Measurements from ENCODE around the gene GRN. TPM values are rescaled to one million over a fixed set of nuclear protein-coding genes. Genes with fewer than 3 reads are reported as not detected.
A peak's percentile ranks its signal among the peaks of the same experiment; 100 is the strongest.
"Not testable (repeated sequence)": the region's sequence is repeated elsewhere in the genome, so short reads cannot be mapped to it uniquely, and the experiment has no call there.

GRN gene
- total RNA-seq, 1 donor from 2014 or later: 341 TPM

DNA sequence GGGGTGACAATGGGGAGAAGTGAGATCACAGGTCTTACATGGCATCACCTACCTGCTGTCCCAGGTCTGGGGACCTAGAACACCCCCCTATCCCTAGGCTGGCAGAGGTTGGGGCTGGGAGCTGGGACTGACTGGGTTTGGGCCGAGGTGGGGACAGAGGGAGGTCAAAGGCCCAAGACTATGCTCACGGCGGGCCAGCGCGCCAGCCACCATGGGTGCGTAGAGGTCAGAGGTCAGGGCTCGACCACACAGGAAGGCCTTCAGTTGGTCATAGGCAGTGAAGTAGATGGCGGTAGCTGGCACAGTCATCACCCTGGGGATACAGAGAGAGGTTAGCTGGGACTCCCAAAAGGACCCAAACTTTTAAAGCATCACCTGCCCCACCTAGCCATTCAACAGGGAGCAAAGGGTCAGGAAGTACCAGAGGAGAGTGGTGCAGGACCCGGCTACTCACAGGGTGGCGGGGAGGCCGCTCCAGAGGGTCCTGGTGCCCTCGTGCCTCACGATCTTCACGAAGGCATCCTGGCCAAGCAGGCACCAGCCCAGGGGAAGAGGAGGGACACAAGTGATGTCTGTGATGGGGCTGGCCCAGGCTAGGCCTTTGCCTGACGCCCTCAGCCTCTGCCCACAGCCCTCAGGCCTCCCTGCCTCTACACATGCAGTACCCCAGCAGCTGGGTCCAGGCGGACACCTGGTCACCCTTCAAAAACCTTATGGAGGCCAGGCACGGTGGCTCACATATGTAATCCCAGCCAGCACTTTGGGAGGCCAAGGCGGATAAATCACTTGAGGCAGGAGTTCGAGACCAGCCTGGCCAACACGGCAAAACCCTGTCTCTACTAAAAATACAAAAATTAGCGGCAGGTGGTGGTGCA is 23.6 kb upstream of the GRN start:
- no peak for DNase-seq (ENCODE audit: low spot score)

DNA sequence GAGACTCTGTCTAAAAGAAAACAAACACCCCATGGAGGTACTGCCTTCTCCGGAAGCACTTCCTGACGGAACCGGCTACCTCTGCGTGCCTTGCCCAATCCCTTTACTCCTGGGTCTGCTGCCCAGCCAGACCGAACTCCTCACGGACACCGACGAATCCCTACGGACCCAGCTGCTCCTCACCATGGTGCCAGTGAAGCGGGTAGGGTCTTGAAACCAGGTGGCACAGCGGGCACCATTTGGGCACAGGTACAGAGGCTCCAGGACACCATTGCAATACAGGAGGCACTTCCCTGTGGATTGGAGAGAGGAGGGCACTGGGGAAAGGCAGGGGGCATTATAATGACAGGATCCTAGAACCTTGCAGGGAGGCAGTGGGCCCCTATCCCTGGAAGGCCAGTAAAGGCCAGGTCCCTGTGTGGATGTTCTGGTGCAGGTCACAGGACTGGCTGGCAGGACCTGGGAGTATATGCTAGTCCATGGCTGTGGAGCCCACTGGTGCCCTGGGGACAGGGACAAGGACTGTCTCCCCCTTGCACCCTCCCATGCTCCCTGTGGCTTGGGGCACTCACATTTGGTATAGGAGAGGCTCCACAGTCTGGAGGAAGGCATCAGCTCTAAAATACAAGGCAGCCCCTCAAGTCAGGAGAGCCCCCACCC is 22.7 kb upstream of the GRN start:
- no peak for DNase-seq (ENCODE audit: low spot score)

DNA sequence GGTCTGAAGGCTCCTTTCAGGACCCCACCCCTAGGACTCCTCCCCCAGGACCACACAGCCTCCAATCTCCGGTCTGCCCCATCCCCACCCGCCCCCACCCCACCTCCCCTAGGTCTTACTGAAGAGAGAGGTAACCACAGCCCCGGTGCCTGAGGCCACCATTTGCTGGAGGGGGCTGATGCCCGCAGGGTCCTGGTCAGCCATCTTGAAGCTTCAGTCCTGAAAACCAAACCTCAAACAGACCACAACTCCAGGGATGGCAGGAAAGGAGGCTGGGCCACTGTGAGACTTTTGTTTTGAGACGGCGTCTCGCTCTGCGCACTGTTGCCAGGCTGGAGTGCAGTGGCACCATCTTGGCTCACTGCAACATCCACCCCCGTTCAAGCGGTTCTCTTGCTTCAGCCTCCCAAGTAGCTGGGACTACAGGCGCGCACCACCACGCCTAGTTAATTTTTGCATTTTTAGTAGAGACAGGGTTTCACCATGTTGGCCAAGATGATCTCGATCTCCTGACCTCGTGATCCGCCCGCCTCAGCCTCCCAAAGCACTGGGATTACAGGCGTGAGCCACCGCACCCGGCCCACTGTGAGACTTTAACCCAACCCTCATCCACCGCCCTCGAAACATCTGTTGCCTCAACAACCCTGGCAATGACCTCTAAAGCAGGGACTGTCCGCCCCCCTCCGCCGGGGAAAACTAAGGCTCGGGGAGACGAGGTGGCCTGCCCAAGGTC is 21.6 kb upstream of the GRN start:
- DNase-seq (ENCODE audit: low spot score): no peak

DNA sequence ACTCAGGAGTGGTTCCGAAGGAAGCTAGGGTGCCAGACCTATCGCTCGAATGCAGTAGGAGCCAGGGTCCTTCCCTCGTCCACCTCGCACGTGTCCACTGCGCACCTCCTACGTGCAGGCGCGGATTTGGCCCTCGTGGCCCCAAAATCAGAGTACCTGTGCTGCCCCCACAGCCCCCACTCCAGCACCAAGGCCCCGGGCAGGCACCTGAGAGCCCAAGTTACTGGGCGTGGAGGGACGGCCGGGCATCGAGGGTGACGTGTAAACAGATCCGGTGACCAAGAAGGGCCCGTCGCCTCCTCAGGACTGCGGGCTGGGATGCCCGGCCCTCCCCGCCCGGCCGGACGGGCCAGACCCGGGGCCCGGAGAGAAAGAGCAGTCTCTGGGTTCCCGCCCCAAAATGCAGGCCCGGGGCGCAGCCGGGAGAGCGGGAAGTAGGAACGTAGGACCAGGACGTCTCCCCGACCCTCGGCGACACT is 21.0 kb upstream of the GRN start:
- no peak for DNase-seq (ENCODE audit: low spot score)

DNA sequence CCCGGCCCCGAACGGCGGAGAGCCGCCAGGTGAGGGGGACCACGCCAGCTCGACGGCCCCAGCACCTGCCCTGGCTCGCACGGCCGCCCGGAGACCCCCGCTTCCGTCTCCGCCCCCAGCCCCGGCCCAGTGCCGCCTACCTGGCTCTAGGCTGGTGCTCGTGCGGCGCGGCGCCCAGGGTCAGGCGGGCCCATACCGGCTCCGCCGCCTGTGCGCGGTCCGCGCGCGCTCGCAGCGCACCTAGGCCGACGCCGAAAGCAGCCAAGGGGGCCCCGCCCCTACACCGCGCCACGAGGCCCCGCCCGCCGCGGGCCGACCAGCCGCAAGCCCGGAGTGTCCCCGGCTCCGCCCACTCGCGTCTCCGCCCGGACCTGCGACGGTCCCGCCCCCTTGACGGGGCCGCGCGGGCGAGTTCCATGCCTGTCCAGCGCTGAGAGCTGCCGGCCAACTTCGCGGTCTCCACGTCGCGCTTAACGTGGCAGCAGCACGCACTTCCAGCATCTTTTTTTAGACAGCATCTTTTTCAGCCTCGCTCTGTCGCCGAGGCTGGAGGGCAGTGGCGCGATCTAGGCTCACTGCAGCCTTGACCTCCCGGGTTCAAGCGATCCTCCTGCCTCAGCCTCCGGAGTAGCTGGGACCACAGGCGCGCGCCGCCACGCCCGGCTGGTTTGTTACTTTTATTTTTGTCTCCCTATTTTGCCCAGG is 20.4 kb upstream of the GRN start, which contains the start of gene SLC25A39:
Gene SLC25A39, minus strand, starts transcription at position 253 of the 705 bp plus-strand sequence. CDS start 1,261 bp downstream, outside the sequence.
- peak; percentile 96 for DNase-seq (ENCODE audit: low spot score)

DNA sequence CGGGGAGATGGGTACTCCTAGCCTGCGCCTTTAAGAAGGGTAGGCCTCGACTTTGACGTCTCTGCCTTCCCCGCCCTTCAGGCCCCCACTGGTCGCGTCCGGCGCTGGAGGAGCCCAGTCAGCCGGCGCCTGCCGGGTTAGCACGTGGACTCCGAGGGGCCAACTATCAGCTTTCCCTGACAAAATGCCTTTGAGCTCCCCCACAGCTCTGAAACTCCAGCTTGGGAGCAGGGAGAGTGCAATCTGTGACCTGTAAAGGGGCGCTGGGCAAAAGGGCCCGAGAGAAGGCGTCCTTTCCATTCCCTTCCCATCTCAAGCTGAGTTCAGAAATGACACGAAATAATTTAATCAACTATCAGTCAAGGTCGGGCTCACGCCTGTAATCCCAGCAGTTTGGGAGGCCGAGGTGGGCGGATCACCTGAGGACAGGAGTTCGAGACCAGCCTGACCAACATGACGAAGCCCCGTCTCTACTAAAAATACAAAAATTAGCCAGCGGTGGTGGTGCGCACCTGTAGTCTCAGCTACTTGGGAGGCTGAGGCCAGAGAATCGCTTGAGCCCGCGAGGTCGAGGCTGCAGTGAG is 18.1 kb upstream of the GRN start:
- DNase-seq (ENCODE audit: low spot score): peak; percentile 96

DNA sequence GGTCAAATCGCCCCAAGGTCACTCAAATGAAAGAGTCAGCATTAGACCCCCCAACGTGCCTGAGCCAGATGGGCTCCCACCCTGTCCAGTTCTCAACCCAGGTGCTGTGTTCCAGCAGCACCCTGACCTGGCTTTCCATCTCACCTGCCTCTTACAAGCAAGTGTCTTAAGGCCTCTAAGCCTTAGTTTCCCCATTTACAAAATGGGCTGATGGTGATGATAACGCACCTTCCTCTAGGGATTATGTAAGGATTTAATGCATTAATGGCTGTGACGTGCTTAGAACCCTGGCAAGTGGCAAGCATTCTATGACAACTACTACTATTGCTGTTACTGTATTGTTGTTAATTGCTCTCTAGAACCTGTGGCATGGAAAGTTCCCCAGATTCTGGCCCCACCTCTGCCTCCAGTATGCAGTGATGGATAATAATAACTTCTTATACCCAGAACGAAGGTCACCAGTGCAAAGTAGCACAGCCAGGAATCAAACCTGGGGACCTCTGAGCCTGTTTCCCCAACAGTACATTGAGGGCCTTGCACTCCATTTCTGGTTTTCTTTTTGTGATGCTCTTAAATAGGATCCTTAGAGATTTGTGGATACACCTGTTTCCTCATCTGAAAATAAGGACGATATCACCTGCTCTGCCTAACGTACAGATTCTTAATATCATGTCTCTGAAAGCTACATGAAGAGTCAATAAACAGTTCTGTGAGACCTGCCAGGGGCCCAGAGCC is 17.2 kb upstream of the GRN start:
- DNase-seq (ENCODE audit: low spot score): no peak

DNA sequence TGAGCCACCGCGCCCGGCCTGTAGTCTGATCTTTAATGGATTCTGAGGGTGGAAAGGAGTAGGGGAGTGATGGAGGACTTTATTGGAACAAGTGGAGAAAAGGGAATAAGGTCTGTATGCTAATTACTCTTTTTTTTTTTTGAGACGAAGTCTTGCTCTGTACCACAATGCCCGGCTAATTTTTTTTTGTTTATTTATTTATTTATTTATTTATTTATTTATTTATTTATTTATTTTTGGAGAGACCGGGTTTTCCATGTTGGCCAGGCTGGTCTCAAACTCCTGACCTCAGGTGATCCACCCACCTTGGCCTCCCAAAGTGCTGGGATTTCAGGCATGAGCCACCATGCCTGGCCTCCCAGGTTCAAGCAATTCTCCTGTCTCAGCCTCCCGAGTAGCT is 15.6 kb upstream of the GRN start:
- DNase-seq (ENCODE audit: low spot score): not testable (repeated sequence)

DNA sequence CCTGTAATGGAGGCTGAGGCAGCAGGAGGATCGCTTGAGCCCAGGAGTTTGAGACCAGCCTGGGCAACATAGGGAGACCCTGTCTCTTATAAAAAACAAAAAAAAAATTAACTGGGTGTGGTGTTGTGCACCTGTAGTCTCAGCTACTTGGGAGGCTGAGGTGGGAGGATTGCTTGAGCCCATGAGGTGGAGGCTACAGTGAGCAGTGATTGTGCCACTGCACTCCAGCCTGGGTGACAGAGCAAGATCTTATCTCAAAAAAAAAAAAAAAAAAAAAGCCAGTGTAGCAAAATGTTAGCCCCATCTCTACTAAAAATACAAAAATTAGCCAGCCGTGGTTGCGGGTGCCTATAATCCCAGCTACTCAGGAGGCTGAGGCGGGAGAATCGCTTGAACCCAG is 14.8 kb upstream of the GRN start:
- not testable (repeated sequence) for DNase-seq (ENCODE audit: low spot score)

DNA sequence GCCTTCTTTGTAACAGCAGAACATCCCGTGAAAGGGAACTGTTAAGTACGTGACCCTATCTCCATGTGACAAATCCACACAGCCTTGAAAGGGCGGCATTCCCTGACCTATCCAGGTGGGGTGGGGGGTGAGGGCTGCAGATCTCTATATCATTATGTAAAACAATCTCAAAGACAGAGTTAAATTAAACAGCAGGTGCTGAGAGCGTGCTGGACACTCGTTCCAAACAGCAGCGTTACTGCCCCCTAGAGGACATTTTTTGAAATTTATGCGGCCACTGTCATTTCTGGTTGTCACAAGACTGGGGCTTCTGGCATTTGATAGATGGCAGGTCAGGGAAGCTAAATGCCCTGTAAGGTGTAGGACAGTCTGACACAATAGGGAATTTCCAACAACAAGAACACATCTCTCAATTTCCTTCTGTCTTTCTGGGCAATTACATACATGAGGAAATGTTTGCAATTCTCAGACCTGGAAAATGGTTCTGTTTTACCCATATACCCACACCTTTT is 13.8 kb upstream of the GRN start:
- peak; percentile 85 for DNase-seq (ENCODE audit: low spot score)

DNA sequence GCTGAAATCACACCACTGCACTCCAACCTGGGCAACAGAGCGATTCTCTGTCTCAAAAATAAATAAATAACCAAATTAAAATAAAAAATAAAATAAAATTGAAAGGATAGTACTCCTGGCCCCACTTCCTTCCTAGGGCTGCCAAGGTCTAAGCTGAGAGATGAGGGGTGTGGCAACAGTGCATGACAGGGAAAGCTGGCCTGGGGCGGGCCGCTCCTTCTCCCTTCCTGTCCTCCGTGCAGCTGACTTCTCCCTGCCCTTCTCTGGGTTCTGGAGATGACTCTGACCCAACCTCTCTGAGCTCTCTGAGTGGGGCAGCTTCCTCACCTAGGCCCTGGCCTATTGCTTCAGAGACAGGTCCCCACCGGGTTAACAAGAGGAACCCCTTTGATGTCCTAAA is 11.7 kb upstream of the GRN start:
- no peak for DNase-seq (ENCODE audit: low spot score)

DNA sequence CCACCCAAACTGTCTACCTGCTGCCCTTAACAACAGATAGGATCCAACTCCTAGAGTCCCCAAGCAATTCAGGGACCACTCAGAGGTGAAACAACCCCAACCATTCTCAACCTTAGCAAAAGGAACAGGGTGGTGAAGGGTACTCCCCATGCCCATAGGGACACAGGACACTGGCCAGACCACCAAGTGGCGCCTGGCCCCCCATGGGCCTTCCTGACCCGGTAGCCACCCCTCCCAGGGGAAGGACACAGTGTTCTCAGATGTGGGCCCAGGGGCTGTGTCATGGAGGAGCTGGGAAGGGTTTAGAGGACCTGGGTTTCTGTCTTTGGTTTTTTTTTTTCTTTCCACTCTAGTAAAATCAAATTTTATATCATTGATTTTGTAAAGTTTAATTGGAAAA is 10.8 kb upstream of the GRN start:
- DNase-seq (ENCODE audit: low spot score): no peak

DNA sequence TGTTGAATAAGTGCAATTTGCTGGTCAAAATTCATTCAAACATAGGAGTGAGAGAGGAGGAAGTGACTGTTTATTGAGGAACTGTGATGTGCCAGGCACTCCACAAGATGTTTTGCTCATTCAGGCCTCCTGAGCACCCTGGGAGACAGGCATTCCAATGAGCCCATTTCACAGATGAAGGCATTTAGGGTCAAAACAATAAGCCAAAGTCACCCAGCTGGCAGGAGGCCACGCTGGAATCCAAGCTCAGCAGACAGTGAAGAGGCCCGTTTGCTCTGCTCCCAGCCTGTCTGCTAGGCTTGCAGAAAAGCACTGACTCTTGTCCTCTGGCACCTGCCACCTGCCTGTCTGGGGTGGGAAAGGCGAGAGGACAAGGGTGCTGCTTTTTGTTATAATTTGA is 10.4 kb upstream of the GRN start:
- DNase-seq (ENCODE audit: low spot score): no peak

DNA sequence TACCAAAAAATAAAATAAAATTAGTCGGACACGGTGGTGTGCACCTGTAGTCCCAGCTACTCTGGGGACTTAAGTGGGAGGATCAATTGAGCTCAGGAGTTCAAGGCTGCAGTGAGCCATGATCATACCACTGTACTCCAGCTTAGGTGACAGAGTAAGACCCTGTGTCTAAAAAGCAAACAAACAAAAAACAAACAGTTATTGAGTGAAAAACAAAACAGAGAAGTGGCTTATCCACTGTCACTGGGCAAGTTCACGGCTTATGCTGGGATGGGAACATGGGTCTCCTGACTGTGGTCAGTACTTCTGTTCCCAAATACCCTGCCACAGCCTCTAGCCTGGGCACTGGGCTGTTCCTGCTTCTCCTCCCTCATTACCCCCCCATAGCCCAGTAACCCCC is 9.5 kb upstream of the GRN start:
- DNase-seq (ENCODE audit: low spot score): no peak

DNA sequence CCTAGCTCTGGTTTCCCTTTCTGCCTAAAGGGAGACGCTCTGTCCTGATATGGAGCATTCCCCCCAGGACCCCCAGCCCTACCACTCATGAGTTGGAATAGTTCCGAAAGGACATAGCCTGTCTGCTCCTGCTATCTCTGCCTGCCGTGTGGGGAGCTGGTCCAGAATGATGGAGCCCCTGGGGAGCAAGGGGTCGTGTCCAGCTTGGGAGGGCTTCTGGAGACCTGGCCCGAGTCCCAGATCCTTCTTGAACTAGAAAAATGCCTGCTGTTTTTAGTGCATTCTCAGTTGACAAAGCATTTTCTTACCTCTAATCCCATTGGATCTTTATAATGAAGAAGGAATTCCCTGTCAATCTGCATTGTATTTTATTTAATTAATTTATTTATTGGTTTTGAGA is 9.1 kb upstream of the GRN start:
- DNase-seq (ENCODE audit: low spot score): no peak

DNA sequence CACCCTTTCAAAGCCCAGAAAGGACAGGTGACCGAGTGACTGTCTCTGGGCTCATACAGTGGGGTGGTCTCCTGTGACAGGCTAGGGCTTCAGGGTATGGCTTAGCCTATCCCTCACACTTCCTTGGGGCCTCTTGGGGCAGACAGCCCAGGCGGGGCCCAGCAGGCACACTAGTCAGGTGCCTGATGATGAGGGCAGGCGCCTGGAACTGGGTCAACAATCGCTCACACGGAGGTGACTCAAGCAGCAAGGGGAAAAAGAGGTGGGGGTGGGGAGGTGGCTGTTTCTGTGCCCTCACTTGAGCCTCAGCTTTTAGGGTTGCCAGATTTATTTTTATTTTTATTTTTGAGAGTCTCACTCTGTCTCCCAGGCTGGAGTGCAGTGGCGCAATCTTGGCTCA is 6.4 kb upstream of the GRN start:
- DNase-seq (ENCODE audit: low spot score): no peak

DNA sequence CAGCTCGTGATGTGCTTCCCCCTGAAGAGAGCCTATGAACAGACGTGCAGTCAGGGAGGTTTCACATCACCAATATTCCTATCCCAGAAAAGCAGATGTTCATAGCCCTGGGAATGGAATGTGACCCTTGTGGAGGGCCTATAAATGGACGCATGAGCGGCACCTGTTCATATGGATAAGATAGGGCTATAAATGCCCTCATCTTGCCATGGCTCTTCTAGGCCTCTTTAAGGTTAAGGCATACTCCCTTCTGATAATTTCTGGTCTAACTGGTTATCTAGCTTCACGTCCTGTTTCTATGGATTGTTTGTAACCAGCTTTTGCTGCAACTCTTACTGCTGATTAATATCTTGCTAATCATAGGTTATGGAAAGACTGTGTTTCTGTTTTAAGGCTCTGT is 4.5 kb upstream of the GRN start:
- DNase-seq (ENCODE audit: low spot score): not testable (repeated sequence)

DNA sequence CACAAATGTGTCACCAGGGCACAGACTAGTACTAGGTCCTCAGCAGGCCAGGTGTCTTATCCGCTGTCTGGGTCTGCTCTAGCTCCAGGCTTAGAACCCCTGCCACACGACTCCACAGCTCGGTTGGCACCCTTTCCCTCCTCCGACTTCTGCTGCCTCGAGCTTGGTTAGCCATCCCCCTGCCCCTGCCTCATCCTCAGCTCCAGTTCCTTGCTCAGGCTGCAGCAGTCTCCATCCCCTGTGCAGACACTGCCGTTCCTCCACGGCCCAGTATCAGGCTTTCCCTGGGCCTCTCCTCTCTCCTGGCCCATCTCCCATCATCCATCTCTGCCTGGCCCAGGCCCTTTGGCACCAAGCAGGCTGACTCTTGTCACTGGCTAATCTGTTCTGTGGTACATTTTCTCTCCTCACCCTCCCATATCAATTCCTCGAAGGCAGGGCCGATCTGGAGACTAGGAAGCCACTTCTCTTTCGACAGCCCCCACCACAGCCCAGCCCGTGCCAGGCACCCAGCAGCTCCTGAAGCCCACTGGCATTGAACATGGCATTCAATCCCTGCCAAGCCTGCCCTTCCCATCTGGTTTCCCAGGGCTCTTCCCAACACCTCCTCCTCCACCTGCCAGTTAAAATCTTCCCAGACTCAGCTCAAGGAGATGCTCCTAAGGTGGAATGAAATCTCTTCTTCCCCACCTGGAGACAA is 1.4 kb upstream of the GRN start:
- DNase-seq (ENCODE audit: low spot score): no peak

DNA sequence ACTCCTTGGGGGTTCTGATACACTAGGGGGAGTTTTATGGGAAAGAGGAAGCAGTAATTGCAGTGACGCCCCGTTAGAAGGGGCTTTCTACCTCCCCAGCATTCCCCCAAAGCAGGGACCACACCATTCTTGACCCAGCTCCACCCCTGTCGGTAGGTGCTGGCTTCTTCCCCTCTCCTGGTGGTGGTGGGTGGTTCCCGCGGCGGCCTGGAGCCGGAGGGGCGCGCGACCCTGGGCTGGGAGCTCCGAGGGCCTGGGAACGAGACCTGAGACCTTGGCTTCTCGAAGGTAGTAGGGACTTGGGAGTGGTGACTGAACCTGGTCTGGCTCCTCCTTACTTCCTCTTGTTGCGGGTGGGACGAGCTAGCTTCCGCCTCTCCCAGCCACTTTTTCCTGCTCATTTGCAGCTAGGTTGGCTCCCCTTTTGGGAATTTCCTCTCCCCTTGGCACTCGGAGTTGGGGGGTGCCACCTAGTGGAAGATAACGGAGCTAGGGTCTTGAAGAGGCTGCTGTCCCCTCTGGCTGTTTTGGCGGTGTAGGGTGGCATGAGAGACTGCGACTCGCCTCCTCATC is 438 bp downstream of the GRN start:
- no peak for DNase-seq (ENCODE audit: low spot score)
